Stimulated activated naive CD8-positive, alpha-beta T cell treated with anti-CD3 and anti-CD28 coated beads, Interleukin-15, Interleukin-2, amounts not matched to agents 100 ng/mL and 50 ng/mL, for 24 hours (primary cell): ENCODE measurements around the gene UBE2D3.

Experiments
- H3K27ac Mint-ChIP-seq: one replicate; pipeline ENCODE4 v1.8.0; 2021; ENCODE audit warnings: mild to moderate bottlenecking, mixed read lengths
- H3K27me3 Mint-ChIP-seq: one replicate; pipeline ENCODE4 v1.8.0; 2021; ENCODE audit warnings: mixed read lengths
- H3K36me3 Mint-ChIP-seq: one replicate; pipeline ENCODE4 v1.8.0; 2021; ENCODE audit warnings: low read depth, mixed read lengths
- H3K4me1 Mint-ChIP-seq: one replicate; pipeline ENCODE4 v1.8.0; 2021; ENCODE audit warnings: low read depth, mixed read lengths
- H3K4me3 Mint-ChIP-seq: one replicate; pipeline ENCODE4 v1.8.0; 2021; ENCODE audit warnings: mild to moderate bottlenecking, mixed read lengths
- H3K9me3 Mint-ChIP-seq: one replicate; pipeline ENCODE4 v1.8.0; 2021; ENCODE audit warnings: mixed read lengths

Gene UBE2D3

GRCh38 chr4:102847687-102848086 lies 20.3 kb upstream of the UBE2D3 start:
- H3K27ac Mint-ChIP-seq = no peak overlapping the region
- peaks cover 4% of the 10 kb centered on the region for H3K36me3 Mint-ChIP-seq
- no peaks in the 10 kb centered on the region for H3K27me3 Mint-ChIP-seq
- no peak overlapping the region for H3K4me3 Mint-ChIP-seq
- peaks cover 9% of the 10 kb centered on the region for H3K4me1 Mint-ChIP-seq
- H3K9me3 Mint-ChIP-seq = no peaks in the 10 kb centered on the region

- H3K4me3 Mint-ChIP-seq = no peak overlapping the region
Observed at GRCh38 chr4:102843938-102844337, 16.6 kb upstream of the UBE2D3 start.

GRCh38 chr4:102843273-102843672 lies 15.9 kb upstream of the UBE2D3 start:
- no peaks in the 10 kb centered on the region for H3K9me3 Mint-ChIP-seq

More at GRCh38 chr4:102843938-102844337, 16.6 kb upstream of the UBE2D3 start:
- Mint-ChIP-seq H3K4me1 (peaks cover 7% of the 10 kb centered on the region), H3K36me3 (peaks cover 11% of the 10 kb centered on the region), H3K27ac (no peak overlapping the region), H3K27me3 (no peaks in the 10 kb centered on the region), H3K9me3 (no peaks in the 10 kb centered on the region)

GRCh38 chr4:102842367-102842766 lies 15.0 kb upstream of the UBE2D3 start:
- Mint-ChIP-seq H3K9me3 (no peaks in the 10 kb centered on the region), H3K27ac (no peak overlapping the region)

More at GRCh38 chr4:102843273-102843672, 15.9 kb upstream of the UBE2D3 start:
- H3K4me3 Mint-ChIP-seq = no peak overlapping the region
- H3K36me3 Mint-ChIP-seq = peaks cover 11% of the 10 kb centered on the region
- H3K27ac Mint-ChIP-seq = no peak overlapping the region
- no peaks in the 10 kb centered on the region for H3K27me3 Mint-ChIP-seq
- H3K4me1 Mint-ChIP-seq = peaks cover 12% of the 10 kb centered on the region

GRCh38 chr4:102836596-102836995 lies 9.2 kb upstream of the UBE2D3 start:
- H3K27ac Mint-ChIP-seq = no peak overlapping the region
- H3K27me3 Mint-ChIP-seq = no peaks in the 10 kb centered on the region
- peaks cover 14% of the 10 kb centered on the region for H3K36me3 Mint-ChIP-seq
- H3K4me3 Mint-ChIP-seq = no peak overlapping the region
- H3K4me1 Mint-ChIP-seq = peaks cover 16% of the 10 kb centered on the region
- no peaks in the 10 kb centered on the region for H3K9me3 Mint-ChIP-seq

More at GRCh38 chr4:102842367-102842766, 15.0 kb upstream of the UBE2D3 start:
- Mint-ChIP-seq H3K27me3 (no peaks in the 10 kb centered on the region), H3K4me1 (peaks cover 15% of the 10 kb centered on the region), H3K4me3 (no peak overlapping the region), H3K36me3 (peaks cover 11% of the 10 kb centered on the region)

GRCh38 chr4:102832667-102833066 lies 5.3 kb upstream of the UBE2D3 start:
- no peak overlapping the region for H3K4me3 Mint-ChIP-seq
- no peak overlapping the region for H3K27ac Mint-ChIP-seq
- peaks cover 3% of the 10 kb centered on the region for H3K36me3 Mint-ChIP-seq
- no peaks in the 10 kb centered on the region for H3K27me3 Mint-ChIP-seq
- peaks cover 23% of the 10 kb centered on the region for H3K4me1 Mint-ChIP-seq
- H3K9me3 Mint-ChIP-seq = no peaks in the 10 kb centered on the region

GRCh38 chr4:102832105-102832504 lies 4.8 kb upstream of the UBE2D3 start:
- Mint-ChIP-seq H3K36me3 (peaks cover 3% of the 10 kb centered on the region), H3K4me3 (no peak overlapping the region), H3K27me3 (no peaks in the 10 kb centered on the region), H3K4me1 (peaks cover 23% of the 10 kb centered on the region), H3K9me3 (no peaks in the 10 kb centered on the region), H3K27ac (peak overlapping the region; percentile 16)

GRCh38 chr4:102829803-102830202 lies 2.5 kb upstream of the UBE2D3 start:
- Mint-ChIP-seq H3K4me1 (peaks cover 23% of the 10 kb centered on the region), H3K27ac (no peak overlapping the region), H3K27me3 (no peaks in the 10 kb centered on the region), H3K9me3 (no peaks in the 10 kb centered on the region), H3K4me3 (no peak overlapping the region), H3K36me3 (peaks cover under 1% of the 10 kb centered on the region)

GRCh38 chr4:102828497-102828808 lies 1.1 kb upstream of the UBE2D3 start:
- H3K27ac Mint-ChIP-seq = no peak overlapping the region
- H3K36me3 Mint-ChIP-seq = no peaks in the 10 kb centered on the region
- H3K4me1 Mint-ChIP-seq = peaks cover 29% of the 10 kb centered on the region
- no peak overlapping the region for H3K4me3 Mint-ChIP-seq
- no peaks in the 10 kb centered on the region for H3K27me3 Mint-ChIP-seq
- no peaks in the 10 kb centered on the region for H3K9me3 Mint-ChIP-seq

- H3K27ac Mint-ChIP-seq = no peak overlapping the region
- H3K4me3 Mint-ChIP-seq = no peak overlapping the region
- H3K36me3 Mint-ChIP-seq = no peaks in the 10 kb centered on the region
- H3K4me1 Mint-ChIP-seq = peaks cover 32% of the 10 kb centered on the region
- no peaks in the 10 kb centered on the region for H3K27me3 Mint-ChIP-seq
- no peaks in the 10 kb centered on the region for H3K9me3 Mint-ChIP-seq
Observed at GRCh38 chr4:102827674-102828496, 534 bp upstream of the UBE2D3 start.

GRCh38 chr4:102826105-102826889 lies 1.1 kb downstream of the UBE2D3 start:
- H3K27me3 Mint-ChIP-seq = no peaks in the 10 kb centered on the region

GRCh38 chr4:102825261-102826091 lies 1.9 kb downstream of the UBE2D3 start:
- H3K4me1 Mint-ChIP-seq = peaks cover 51% of the 10 kb centered on the region
- H3K27ac Mint-ChIP-seq = no peak overlapping the region
- H3K4me3 Mint-ChIP-seq = no peak overlapping the region

More at GRCh38 chr4:102826105-102826889, 1.1 kb downstream of the UBE2D3 start:
- Mint-ChIP-seq H3K27ac (no peak overlapping the region), H3K9me3 (no peaks in the 10 kb centered on the region), H3K4me1 (peaks cover 42% of the 10 kb centered on the region), H3K36me3 (peaks cover 7% of the 10 kb centered on the region), H3K4me3 (no peak overlapping the region)

GRCh38 chr4:102824398-102824797 lies 3.0 kb downstream of the UBE2D3 start:
- Mint-ChIP-seq H3K27ac (no peak overlapping the region), H3K4me1 (peaks cover 60% of the 10 kb centered on the region), H3K9me3 (no peaks in the 10 kb centered on the region), H3K27me3 (no peaks in the 10 kb centered on the region), H3K4me3 (no peak overlapping the region), H3K36me3 (peaks cover 26% of the 10 kb centered on the region)

More at GRCh38 chr4:102825261-102826091, 1.9 kb downstream of the UBE2D3 start:
- H3K36me3 Mint-ChIP-seq = peaks cover 16% of the 10 kb centered on the region
- no peaks in the 10 kb centered on the region for H3K27me3 Mint-ChIP-seq
- H3K9me3 Mint-ChIP-seq = no peaks in the 10 kb centered on the region

GRCh38 chr4:102823897-102824296 lies 3.5 kb downstream of the UBE2D3 start:
- Mint-ChIP-seq H3K27me3 (no peaks in the 10 kb centered on the region), H3K4me1 (peaks cover 58% of the 10 kb centered on the region), H3K36me3 (peaks cover 28% of the 10 kb centered on the region), H3K4me3 (no peak overlapping the region), H3K27ac (peak overlapping the region; percentile 32), H3K9me3 (no peaks in the 10 kb centered on the region)
